GM12878 (cell line): ENCODE measurements around the gene PIR. TPM values are rescaled to one million over a fixed set of nuclear protein-coding genes. Genes with fewer than 3 reads are reported as not detected.

Experiments used
- ASH2L ChIP-seq: fragments of 300-600, 200-600 bp; sonication (generic); IDR thresholded peaks from 2 replicates; pipeline ENCODE4 v1.6.1; 2017; ENCODE audit warnings: low read depth, mild to moderate bottlenecking, borderline replicate concordance
- ATF7 ChIP-seq: fragments of 450-650 bp; IDR thresholded peaks from 2 replicates; pipeline ENCODE4 v1.6.1; 2016; ENCODE audit warnings: low read depth, mild to moderate bottlenecking
- CBX3 ChIP-seq: fragments of 200-600 bp; sonication (generic); IDR thresholded peaks from 2 replicates; pipeline ENCODE4 v1.6.1; 2016; ENCODE audit warnings: low read depth, borderline replicate concordance
- CEBPB ChIP-seq, 2 experiments: fragments of 150-350 bp in 1 of 2; IDR thresholded peaks; 2 replicates each; pipeline ENCODE4 v1.6.1; 2012 to 2014; ENCODE audit warnings: low read depth in 2 of 2, low read length in 2 of 2, borderline replicate concordance in 1 of 2, inconsistent platforms in 1 of 2
- CUX1 ChIP-seq: IDR thresholded peaks from 2 replicates; pipeline ENCODE4 v1.6.1; 2012; ENCODE audit warnings: improper control_type of control experiment, low read depth, low read length; ENCODE audit not compliant: insufficient replicate concordance
- HCFC1 ChIP-seq: fragments of 150-350 bp; IDR thresholded peaks from 2 replicates; pipeline ENCODE4 v1.6.1; 2014; ENCODE audit warnings: low read length
- IKZF1 ChIP-seq: fragments of 450-650 bp; conservative IDR thresholded peaks from 2 replicates; pipeline ENCODE4 v1.6.1; 2017; ENCODE audit warnings: antibody characterized with exemption, mild to moderate bottlenecking
- JUNB ChIP-seq: IDR thresholded peaks from 2 replicates; pipeline ENCODE4 v1.6.1; 2016; ENCODE audit warnings: antibody characterized with exemption, mild to moderate bottlenecking
- POLR2A ChIP-seq: IDR thresholded peaks from 2 replicates; pipeline ENCODE4 v1.6.1; 2011; ENCODE audit warnings: low read depth, mild to moderate bottlenecking, low read length
- REST ChIP-seq: IDR thresholded peaks from 2 replicates; pipeline ENCODE4 v1.6.1; 2012; ENCODE audit warnings: mild to moderate bottlenecking, low read depth, low read length
- SMARCA5 ChIP-seq: fragments of 450-650 bp; IDR thresholded peaks from 2 replicates; pipeline ENCODE4 v1.6.1; 2017; ENCODE audit warnings: mild to moderate bottlenecking
- SUPT20H ChIP-seq: IDR thresholded peaks from 2 replicates; pipeline ENCODE4 v1.6.1; 2011; ENCODE audit warnings: low read depth, mild to moderate bottlenecking, low read length, moderate library complexity, borderline replicate concordance; ENCODE audit not compliant: control insufficient read depth
- TAF1 ChIP-seq: IDR thresholded peaks from 2 replicates; pipeline ENCODE4 v1.6.1; 2011; ENCODE audit warnings: mild to moderate bottlenecking, low read depth, low read length, borderline replicate concordance
- TCF3 ChIP-seq: IDR thresholded peaks from 2 replicates; pipeline ENCODE4 v1.6.1; 2012; ENCODE audit warnings: low read depth, mild to moderate bottlenecking, low read length, borderline replicate concordance; ENCODE audit not compliant: insufficient read depth
- YY1 ChIP-seq: IDR thresholded peaks from 2 replicates; pipeline ENCODE4 v1.6.1; 2011; ENCODE audit warnings: low read depth, mild to moderate bottlenecking, low read length
- ZNF24 ChIP-seq: fragments of 450-650 bp; IDR thresholded peaks from 2 replicates; pipeline ENCODE4 v1.6.1; 2017; ENCODE audit warnings: antibody characterized with exemption, mild to moderate bottlenecking
- ZNF592 ChIP-seq: fragments of 450-650 bp; IDR thresholded peaks from 2 replicates; pipeline ENCODE4 v1.6.1; 2017; ENCODE audit warnings: mild to moderate bottlenecking, moderate library complexity
- ZNF622 ChIP-seq: fragments of 450-650 bp; IDR thresholded peaks from 2 replicates; pipeline ENCODE4 v1.6.1; 2017; ENCODE audit warnings: mild to moderate bottlenecking, inconsistent platforms
- polyA plus RNA-seq, 11 experiments: library from polyadenylated mRNA; depleted of rRNA in 4 of 11; unstranded in 6 of 11; stranded (reverse) in 5 of 11; fragments of >200 nt; fragmentation: Nextera tagmentation in 4 of 11; fragmentation: Illumina TruSeq in 1 of 11; extraction: Ambion mirVana in 4 of 11; extraction: Trizol in 1 of 11; gene quantifications; 1 replicate in 1 of 11; 2 replicates in 10 of 11; pipeline versions ENCODE4 v1.2.1 to v1.2.3, GENCODE V29; 2011 to 2016; ENCODE audit warnings: inconsistent platforms in 2 of 11, missing spikeins in 2 of 11, low read depth in 1 of 11
- total RNA-seq, 4 experiments: library from RNA; depleted of rRNA in 3 of 4; stranded (reverse); fragments of >200 nt in 3 of 4; fragmentation: Illumina TruSeq in 1 of 4; extraction: Trizol in 1 of 4; gene quantifications; 2 replicates each; pipeline versions ENCODE4 v1.2.1 to v1.2.3, GENCODE V29; 2013 to 2021

Gene PIR
- total and polyA plus RNA-seq, 10 of the 15 experiments (the other 5 are each of a cell fraction or from before 2014, with no cell fraction given): 3.8 to 16.5 (median 7.3) TPM

- TF ChIP-seq REST (no peak), CUX1 (no peak), ASH2L (no peak), ATF7 (no peak), ZNF24 (no peak), IKZF1 (no peak), CEBPB (IDR thresholded peaks at IDR 0.05; ENCODE audit: borderline replicate concordance in 1 of 2, low read depth in 2 of 2, low read length in 2 of 2) (no peak), POLR2A (peak; percentile 88), HCFC1 (no peak), ZNF622 (no peak), CBX3 (no peak), SMARCA5 (no peak), SUPT20H (no peak), YY1 (peak; percentile 90), ZNF592 (no peak), TCF3 (no peak), JUNB (no peak), TAF1 (peak; percentile 54; the same call in 1 of the 2 replicates)
Observed at GRCh38 chrX:15335135-15336022, 157.8 kb downstream of the PIR start, which contains the start of gene PIGA (continued).
